ENCODE results near the gene CRTC3. TPM values are rescaled to one million over a fixed set of nuclear protein-coding genes. Genes with fewer than 3 reads are reported as not detected.
"Not testable (repeated sequence)": the region's sequence is repeated elsewhere in the genome, so short reads cannot be mapped to it uniquely, and the experiment has no call there.

The CRTC3 gene
- total and polyA plus RNA-seq, 5 donors from 2014 or later, result 27.5 to 110 (median 31.2) TPM

- no peak for ATAC-seq (ENCODE audit: low read depth in 2 of 2)
- peaks cover 24% of the 10 kb centered on the region for H3K4me1 ChIP-seq (ENCODE audit: control insufficient read depth, insufficient read depth, low read length, poor library complexity, severe bottlenecking)
Measured at GRCh38 chr15:90683371-90683770, 153.6 kb downstream of the CRTC3 start.

GRCh38 chr15:90683876-90684275, 154.2 kb downstream of the CRTC3 start:
- ATAC-seq (ENCODE audit: low read depth in 2 of 2) (no peak), DNase-seq (no peak)
- no peaks in the 10 kb centered on the region for H3K27me3 ChIP-seq (ENCODE audit: control insufficient read depth, insufficient read depth, low read length)
- Mint-ChIP-seq H3K9me3 (peaks cover 0 to 3% (median 0%) of the 10 kb centered on the region in 7 donors), H3K27me3 (no peaks in the 10 kb centered on the region), H3K4me1 (peaks cover 6 to 50% (median 22%) of the 10 kb centered on the region in 4 donors), H3K36me3 (no peaks in the 10 kb centered on the region), H3K4me3 (no peak overlapping the region), H3K27ac (no peak overlapping the region)
- H3K4me1 ChIP-seq (ENCODE audit: control insufficient read depth, insufficient read depth, low read length, poor library complexity, severe bottlenecking), result peaks cover 22% of the 10 kb centered on the region
- H3K4me3 ChIP-seq (ENCODE audit: low read depth, low read length), result no peak overlapping the region
- H3K9me3 ChIP-seq (ENCODE audit: control insufficient read depth in 2 of 2, low read length in 2 of 2), result no peaks in the 10 kb centered on the region
- no peaks in the 10 kb centered on the region for H3K36me3 ChIP-seq (ENCODE audit: control insufficient read depth, insufficient read depth, low read length)
- H3K27ac ChIP-seq (ENCODE audit: insufficient read depth, low read length, poor library complexity, severe bottlenecking), result no peak overlapping the region

More at GRCh38 chr15:90683371-90683770, 153.6 kb downstream of the CRTC3 start:
- Mint-ChIP-seq H3K36me3 (no peaks in the 10 kb centered on the region), H3K4me3 (no peak overlapping the region), H3K27me3 (no peaks in the 10 kb centered on the region), H3K4me1 (peaks cover 8 to 55% (median 26%) of the 10 kb centered on the region in 4 donors), H3K9me3 (peaks cover 0 to 1% (median 0%) of the 10 kb centered on the region in 7 donors), H3K27ac (no peak overlapping the region)
- no peaks in the 10 kb centered on the region for H3K27me3 ChIP-seq (ENCODE audit: control insufficient read depth, insufficient read depth, low read length)
- no peaks in the 10 kb centered on the region for H3K9me3 ChIP-seq (ENCODE audit: control insufficient read depth in 2 of 2, low read length in 2 of 2)
- no peak overlapping the region for H3K4me3 ChIP-seq (ENCODE audit: low read depth, low read length)
- H3K27ac ChIP-seq (ENCODE audit: insufficient read depth, low read length, poor library complexity, severe bottlenecking), result no peak overlapping the region
- no peaks in the 10 kb centered on the region for H3K36me3 ChIP-seq (ENCODE audit: control insufficient read depth, insufficient read depth, low read length)
- DNase-seq, result no peak

DNA sequence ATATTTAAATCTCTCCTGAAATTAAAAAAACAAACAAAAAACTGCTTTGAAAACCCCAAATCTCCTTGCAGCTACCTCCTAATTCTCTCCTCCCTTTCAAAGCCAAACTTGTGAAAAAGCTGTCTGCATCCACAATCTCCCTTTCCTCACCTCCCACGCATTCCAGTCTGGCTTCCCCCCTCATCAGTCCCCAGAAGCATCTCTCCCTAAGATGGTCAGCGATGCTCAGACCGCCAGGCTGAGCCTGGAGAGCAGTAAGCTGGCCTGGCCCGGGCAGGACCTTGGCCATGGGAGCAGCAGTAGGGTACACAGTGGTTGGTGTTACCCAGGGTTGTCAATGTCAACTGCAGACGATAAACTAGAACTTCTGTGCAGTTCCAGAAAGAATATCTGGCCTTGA, 154.6 kb downstream of the CRTC3 start:
- no peak for DNase-seq

GRCh38 chr15:90685591-90686434, 156.1 kb downstream of the CRTC3 start:
- Mint-ChIP-seq H3K36me3 (no peaks in the 10 kb centered on the region), H3K9me3 (peaks cover 0 to 3% (median 0%) of the 10 kb centered on the region in 7 donors), H3K27ac (peak overlapping the region; percentile 39 to 94 (median 70)), H3K4me3 (peak overlapping the region in 1 of 4 donors; percentile 5), H3K4me1 (peaks cover 6 to 33% (median 20%) of the 10 kb centered on the region in 4 donors), H3K27me3 (no peaks in the 10 kb centered on the region)
- H3K9me3 ChIP-seq (ENCODE audit: control insufficient read depth in 2 of 2, low read length in 2 of 2), result peaks cover 0 to 3% of the 10 kb centered on the region in 2 experiments
- H3K27me3 ChIP-seq (ENCODE audit: control insufficient read depth, insufficient read depth, low read length), result no peaks in the 10 kb centered on the region
- peak overlapping the region; percentile 49 for H3K4me3 ChIP-seq (ENCODE audit: low read depth, low read length)
- no peaks in the 10 kb centered on the region for H3K36me3 ChIP-seq (ENCODE audit: control insufficient read depth, insufficient read depth, low read length)
- ATAC-seq (ENCODE audit: low read depth in 2 of 2) (no peak), DNase-seq (no peak)
- H3K4me1 ChIP-seq (ENCODE audit: control insufficient read depth, insufficient read depth, low read length, poor library complexity, severe bottlenecking), result peaks cover 17% of the 10 kb centered on the region
- peak overlapping the region; percentile 56 for H3K27ac ChIP-seq (ENCODE audit: insufficient read depth, low read length, poor library complexity, severe bottlenecking)

More for the DNA sequence above, 154.6 kb downstream of the CRTC3 start:
- peaks cover 6 to 46% (median 20%) of the 10 kb centered on the region in 4 donors for H3K4me1 Mint-ChIP-seq
- peaks cover 0 to 3% (median 0%) of the 10 kb centered on the region in 7 donors for H3K9me3 Mint-ChIP-seq
- no peak overlapping the region for H3K4me3 Mint-ChIP-seq
- ATAC-seq (ENCODE audit: low read depth in 2 of 2), result no peak
- Histone ChIP-seq H3K4me1 (ENCODE audit: control insufficient read depth, insufficient read depth, low read length, poor library complexity, severe bottlenecking) (peaks cover 18% of the 10 kb centered on the region), H3K36me3 (ENCODE audit: control insufficient read depth, insufficient read depth, low read length) (no peaks in the 10 kb centered on the region), H3K9me3 (ENCODE audit: control insufficient read depth in 2 of 2, low read length in 2 of 2) (peaks cover 0 to under 1% of the 10 kb centered on the region in 2 experiments), H3K27ac (ENCODE audit: insufficient read depth, low read length, poor library complexity, severe bottlenecking) (no peak overlapping the region), H3K27me3 (ENCODE audit: control insufficient read depth, insufficient read depth, low read length) (no peaks in the 10 kb centered on the region), H3K4me3 (ENCODE audit: low read depth, low read length) (no peak overlapping the region)
- H3K27me3 Mint-ChIP-seq, result no peaks in the 10 kb centered on the region
- H3K36me3 Mint-ChIP-seq, result no peaks in the 10 kb centered on the region
- H3K27ac Mint-ChIP-seq, result peak overlapping the region in 2 of 3 donors; percentile 36 to 76

DNA sequence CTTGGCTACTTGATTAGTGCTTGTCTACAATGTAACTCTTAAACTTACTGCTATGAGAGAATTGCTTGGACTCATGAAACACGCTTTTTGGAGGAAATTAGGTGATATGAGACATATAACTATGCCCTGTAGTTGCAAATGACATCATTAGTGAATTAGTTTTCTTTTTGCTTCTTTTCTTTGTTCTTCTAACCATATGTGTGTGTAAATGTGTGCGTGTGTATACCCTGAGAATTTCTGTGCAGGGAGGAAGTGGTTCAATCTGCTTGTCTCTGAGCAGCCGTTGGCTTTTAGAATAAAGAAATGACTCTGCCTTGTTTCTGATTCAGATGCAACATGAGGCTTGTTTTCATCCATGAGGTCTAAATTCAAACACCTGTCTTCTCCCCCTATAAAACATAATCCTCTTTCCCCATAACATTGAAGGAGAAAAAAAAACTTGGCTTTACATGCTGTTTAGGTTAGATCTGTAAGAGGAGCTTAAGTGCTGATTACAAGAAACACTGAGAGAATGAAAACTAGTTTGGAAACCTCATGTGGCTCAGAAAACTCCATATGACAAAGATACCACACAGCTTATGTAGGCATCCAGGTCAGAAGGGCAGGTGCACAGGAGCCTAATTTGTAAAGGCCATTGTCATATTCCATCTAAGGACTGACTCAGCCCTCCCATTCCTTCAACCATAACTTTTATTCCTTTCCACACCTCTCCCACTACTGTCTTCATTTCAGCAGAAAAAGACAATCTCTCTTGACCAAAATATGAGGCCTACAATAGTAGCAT, 156.9 kb downstream of the CRTC3 start:
- Mint-ChIP-seq H3K27me3 (no peaks in the 10 kb centered on the region), H3K4me3 (peak overlapping the region in 3 of 4 donors; percentile 2 to 54 (median 5)), H3K4me1 (peaks cover 6 to 33% (median 20%) of the 10 kb centered on the region in 4 donors), H3K27ac (peak overlapping the region; percentile 39 to 94 (median 70)), H3K9me3 (peaks cover 0 to 2% (median 0%) of the 10 kb centered on the region in 7 donors), H3K36me3 (no peaks in the 10 kb centered on the region)
- H3K9me3 ChIP-seq (ENCODE audit: control insufficient read depth in 2 of 2, low read length in 2 of 2), result peaks cover 0 to 3% of the 10 kb centered on the region in 2 experiments
- H3K27me3 ChIP-seq (ENCODE audit: control insufficient read depth, insufficient read depth, low read length), result no peaks in the 10 kb centered on the region
- H3K27ac ChIP-seq (ENCODE audit: insufficient read depth, low read length, poor library complexity, severe bottlenecking), result peak overlapping the region; percentile 56
- peak overlapping the region; percentile 49 for H3K4me3 ChIP-seq (ENCODE audit: low read depth, low read length)
- peaks cover 17% of the 10 kb centered on the region for H3K4me1 ChIP-seq (ENCODE audit: control insufficient read depth, insufficient read depth, low read length, poor library complexity, severe bottlenecking)
- H3K36me3 ChIP-seq (ENCODE audit: control insufficient read depth, insufficient read depth, low read length), result no peaks in the 10 kb centered on the region
- ATAC-seq (ENCODE audit: low read depth in 2 of 2), result peak; percentile 98 to 99
- DNase-seq, result peak in 2 of 3 donors; percentile 67 to 93

DNA sequence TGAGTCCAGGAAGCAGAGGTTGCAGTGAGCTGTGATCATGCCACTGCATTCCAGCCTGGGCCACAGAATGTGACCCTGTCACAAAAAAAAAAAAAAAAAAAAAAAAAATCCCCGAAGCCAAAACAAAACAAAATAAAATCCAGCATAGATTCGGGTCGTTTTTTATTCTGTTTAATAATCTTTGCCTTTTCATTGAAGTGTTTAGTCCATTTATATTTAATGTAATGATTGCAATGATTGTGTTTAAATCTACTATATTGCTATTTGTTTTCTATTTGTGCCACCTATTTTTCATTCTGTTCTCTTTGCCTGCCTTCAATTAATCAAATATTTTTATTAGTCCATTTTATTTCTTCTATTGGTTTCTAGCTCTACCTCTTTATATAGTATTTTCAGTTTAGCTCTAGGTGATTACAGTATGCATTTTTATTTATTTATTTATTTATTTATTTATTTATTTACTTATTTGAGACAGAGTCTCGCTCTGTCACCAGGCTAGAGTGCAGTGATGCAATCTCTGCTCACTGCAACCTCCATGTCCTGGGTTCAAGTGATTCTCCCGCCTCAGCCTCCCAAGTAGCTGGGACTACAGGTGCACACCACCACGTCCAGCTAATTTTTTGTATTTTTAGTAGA, 159.7 kb downstream of the CRTC3 start:
- H3K27me3 Mint-ChIP-seq; H3K4me3 Mint-ChIP-seq; H3K36me3 Mint-ChIP-seq; H3K36me3 ChIP-seq (ENCODE audit: control insufficient read depth, insufficient read depth, low read length); H3K27ac ChIP-seq (ENCODE audit: insufficient read depth, low read length, poor library complexity, severe bottlenecking); H3K27me3 ChIP-seq (ENCODE audit: control insufficient read depth, insufficient read depth, low read length); H3K27ac Mint-ChIP-seq; DNase-seq; H3K9me3 ChIP-seq (ENCODE audit: control insufficient read depth in 2 of 2, low read length in 2 of 2); ATAC-seq (ENCODE audit: low read depth in 2 of 2); H3K9me3 Mint-ChIP-seq; H3K4me3 ChIP-seq (ENCODE audit: low read depth, low read length): not testable (repeated sequence)
- peaks cover 6 to 31% (median 16%) of the 10 kb centered on the region in 4 donors for H3K4me1 Mint-ChIP-seq
- H3K4me1 ChIP-seq (ENCODE audit: control insufficient read depth, insufficient read depth, low read length, poor library complexity, severe bottlenecking), result peaks cover 17% of the 10 kb centered on the region

- peaks cover 6 to 23% (median 13%) of the 10 kb centered on the region in 4 donors for H3K4me1 Mint-ChIP-seq
- Histone ChIP-seq H3K27ac (ENCODE audit: insufficient read depth, low read length, poor library complexity, severe bottlenecking) (no peak overlapping the region), H3K27me3 (ENCODE audit: control insufficient read depth, insufficient read depth, low read length) (no peaks in the 10 kb centered on the region), H3K9me3 (ENCODE audit: control insufficient read depth in 2 of 2, low read length in 2 of 2) (peaks cover 0 to 3% of the 10 kb centered on the region in 2 experiments), H3K4me1 (ENCODE audit: control insufficient read depth, insufficient read depth, low read length, poor library complexity, severe bottlenecking) (peaks cover 17% of the 10 kb centered on the region), H3K36me3 (ENCODE audit: control insufficient read depth, insufficient read depth, low read length) (no peaks in the 10 kb centered on the region), H3K4me3 (ENCODE audit: low read depth, low read length) (no peak overlapping the region)
- ATAC-seq (ENCODE audit: low read depth in 2 of 2) (no peak), DNase-seq (no peak)
- no peak overlapping the region for H3K4me3 Mint-ChIP-seq
- H3K9me3 Mint-ChIP-seq, result peaks cover 0 to 2% (median 0%) of the 10 kb centered on the region in 7 donors
- H3K27ac Mint-ChIP-seq, result no peak overlapping the region
- no peaks in the 10 kb centered on the region for H3K36me3 Mint-ChIP-seq
- H3K27me3 Mint-ChIP-seq, result no peaks in the 10 kb centered on the region
Measured at GRCh38 chr15:90690585-90690984, 160.9 kb downstream of the CRTC3 start.

Data from CD4-positive, CD25-positive, alpha-beta regulatory T cell (primary cell).